ENCODE results near the gene EXOC2.

DNA sequence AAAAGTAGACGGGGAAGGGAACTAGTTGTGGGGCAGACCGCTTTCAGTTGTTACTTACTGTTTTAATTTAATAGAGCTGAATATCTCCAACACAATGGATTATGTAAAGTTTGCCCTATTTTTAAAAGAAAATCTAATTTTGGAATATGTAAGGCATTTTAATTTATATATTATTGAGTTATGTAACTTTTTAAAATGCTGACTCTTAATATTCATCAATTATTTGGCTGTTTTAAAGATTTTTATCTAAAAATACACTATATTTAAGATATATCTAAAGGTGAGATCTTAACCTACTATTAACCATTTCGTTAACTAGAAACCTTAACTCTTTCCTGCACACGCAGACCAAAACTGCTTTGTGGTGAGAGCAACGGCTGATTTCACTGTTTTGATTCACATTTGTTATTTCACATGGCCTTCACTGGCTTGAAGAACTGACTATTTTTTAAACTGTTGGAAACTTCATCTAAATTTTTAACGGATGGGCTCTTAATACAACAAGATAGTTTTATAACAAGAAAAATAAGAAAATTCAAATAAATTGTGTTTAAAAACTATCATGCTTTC, 123.9 kb downstream of the EXOC2 start:
- TF ChIP-seq, protein P1, sequence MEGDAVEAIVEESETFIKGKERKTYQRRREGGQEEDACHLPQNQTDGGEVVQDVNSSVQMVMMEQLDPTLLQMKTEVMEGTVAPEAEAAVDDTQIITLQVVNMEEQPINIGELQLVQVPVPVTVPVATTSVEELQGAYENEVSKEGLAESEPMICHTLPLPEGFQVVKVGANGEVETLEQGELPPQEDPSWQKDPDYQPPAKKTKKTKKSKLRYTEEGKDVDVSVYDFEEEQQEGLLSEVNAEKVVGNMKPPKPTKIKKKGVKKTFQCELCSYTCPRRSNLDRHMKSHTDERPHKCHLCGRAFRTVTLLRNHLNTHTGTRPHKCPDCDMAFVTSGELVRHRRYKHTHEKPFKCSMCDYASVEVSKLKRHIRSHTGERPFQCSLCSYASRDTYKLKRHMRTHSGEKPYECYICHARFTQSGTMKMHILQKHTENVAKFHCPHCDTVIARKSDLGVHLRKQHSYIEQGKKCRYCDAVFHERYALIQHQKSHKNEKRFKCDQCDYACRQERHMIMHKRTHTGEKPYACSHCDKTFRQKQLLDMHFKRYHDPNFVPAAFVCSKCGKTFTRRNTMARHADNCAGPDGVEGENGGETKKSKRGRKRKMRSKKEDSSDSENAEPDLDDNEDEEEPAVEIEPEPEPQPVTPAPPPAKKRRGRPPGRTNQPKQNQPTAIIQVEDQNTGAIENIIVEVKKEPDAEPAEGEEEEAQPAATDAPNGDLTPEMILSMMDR (conservative IDR thresholded peaks at IDR 0.05; ENCODE audit: low read length): no peak
- no peak for TF ChIP-seq EZH2phosphoT487 (IDR thresholded peaks at IDR 0.05; ENCODE audit: borderline replicate concordance, low read depth, low read length)

Data from OCI-LY7 (cell line).